SU-DHL-6 (cell line): ENCODE results near the gene SGCD.

Experiments
- CTCF ChIP-seq: fragments of 200-600 bp; sonication (generic); IDR thresholded peaks from one replicate; pipeline ENCODE4 v1.5.1; 2017; ENCODE audit warnings: antibody characterized with exemption, mild to moderate bottlenecking, low read length, moderate library complexity; ENCODE audit not compliant: insufficient read depth, poor library complexity, severe bottlenecking
- EZH2phosphoT487 ChIP-seq: fragments of 200-600 bp; sonication (generic), shearing (Covaris generic); conservative IDR thresholded peaks from 2 replicates; pipeline ENCODE4 v1.6.1; 2018; ENCODE audit warnings: mild to moderate bottlenecking, antibody characterized with exemption, low read length, moderate library complexity, mixed read lengths

- TF ChIP-seq CTCF (no peak), EZH2phosphoT487 (no peak)
These were observed 142.7 kb downstream of the SGCD start for GRCh38 chr5:156469636-156470035.
